H9 (cell line): ENCODE results near the gene RABEP1. TPM values are rescaled to one million over a fixed set of nuclear protein-coding genes. Genes with fewer than 3 reads are reported as not detected.

Experiments used
- DNase-seq: peaks from one replicate; pipeline ENCODE4 v3.0.0-alpha.2; 2017
- H2AFZ ChIP-seq: one replicate; pipeline ENCODE4 v1.6.1; 2013; ENCODE audit warnings: mild to moderate bottlenecking, low read length, control low read depth, moderate library complexity
- H2AK5ac ChIP-seq: 2 replicates; pipeline ENCODE4 v1.6.1; 2013; ENCODE audit warnings: low read length, control low read depth, mixed read lengths; ENCODE audit not compliant: insufficient read length
- H2BK120ac ChIP-seq: one replicate; pipeline ENCODE4 v1.6.1; 2013; ENCODE audit warnings: low read depth, mild to moderate bottlenecking, low read length, control low read depth, inconsistent platforms; ENCODE audit not compliant: poor library complexity, severe bottlenecking
- H2BK12ac ChIP-seq: 2 replicates; pipeline ENCODE4 v1.6.1; 2013; ENCODE audit warnings: low read length, control low read depth, mixed read lengths, low read depth; ENCODE audit not compliant: insufficient read length
- H2BK15ac ChIP-seq: 2 replicates; pipeline ENCODE4 v1.6.1; 2013; ENCODE audit warnings: low read depth, low read length, control low read depth
- H2BK20ac ChIP-seq: one replicate; pipeline ENCODE4 v1.6.1; 2013; ENCODE audit warnings: low read depth, mild to moderate bottlenecking, low read length, control low read depth, inconsistent platforms; ENCODE audit not compliant: poor library complexity, severe bottlenecking
- H2BK5ac ChIP-seq: 2 replicates; pipeline ENCODE4 v1.6.1; 2013; ENCODE audit warnings: low read length, control low read depth, mixed read lengths; ENCODE audit not compliant: insufficient read length
- H3K14ac ChIP-seq: 2 replicates; pipeline ENCODE4 v1.6.1; 2013; ENCODE audit warnings: low read length, control low read depth; ENCODE audit not compliant: insufficient read depth
- H3K18ac ChIP-seq: 2 replicates; pipeline ENCODE4 v1.6.1; 2013; ENCODE audit warnings: low read depth, mild to moderate bottlenecking, mixed read lengths, low read length, control low read depth; ENCODE audit not compliant: insufficient read length
- H3K23ac ChIP-seq: 2 replicates; pipeline ENCODE4 v1.6.1; 2013; ENCODE audit warnings: low read length, control low read depth, mixed read lengths, low read depth; ENCODE audit not compliant: insufficient read length
- H3K23me2 ChIP-seq: 2 replicates; pipeline ENCODE4 v1.6.1; 2013; ENCODE audit warnings: low read depth, mild to moderate bottlenecking, mixed read lengths, low read length, control low read depth; ENCODE audit not compliant: insufficient read length, poor library complexity, severe bottlenecking
- H3K27ac ChIP-seq: 2 replicates; pipeline ENCODE4 v1.5.1; 2013; ENCODE audit warnings: low read length, control low read depth, mixed read lengths, low read depth; ENCODE audit not compliant: insufficient read length
- H3K27me3 ChIP-seq: 2 replicates; pipeline ENCODE4 v1.6.1; 2013; ENCODE audit warnings: low read length, control low read depth, inconsistent platforms; ENCODE audit not compliant: insufficient read depth
- H3K4ac ChIP-seq: 2 replicates; pipeline ENCODE4 v1.6.1; 2013; ENCODE audit warnings: low read depth, mild to moderate bottlenecking, control low read depth, inconsistent platforms, low read length, moderate library complexity
- H3K4me1 ChIP-seq: 2 replicates; pipeline ENCODE4 v1.6.1; 2013; ENCODE audit warnings: low read length, control low read depth, inconsistent platforms; ENCODE audit not compliant: insufficient read depth
- H3K4me2 ChIP-seq: 2 replicates; pipeline ENCODE4 v1.6.1; 2013; ENCODE audit warnings: low read length, control low read depth, mixed read lengths; ENCODE audit not compliant: insufficient read length, insufficient read depth
- H3K56ac ChIP-seq: 2 replicates; pipeline ENCODE4 v1.6.1; 2013; ENCODE audit warnings: low read depth, mild to moderate bottlenecking, mixed read lengths, low read length, control low read depth; ENCODE audit not compliant: insufficient read length
- H3K79me1 ChIP-seq: 2 replicates; pipeline ENCODE4 v1.6.1; 2013; ENCODE audit warnings: low read depth, mild to moderate bottlenecking, moderate library complexity, low read length, control low read depth, inconsistent platforms; ENCODE audit not compliant: insufficient read depth, poor library complexity, severe bottlenecking
- H3K79me2 ChIP-seq: 2 replicates; pipeline ENCODE4 v1.6.1; 2013; ENCODE audit warnings: low read length, control low read depth, inconsistent platforms; ENCODE audit not compliant: insufficient read depth
- H3K9ac ChIP-seq: 2 replicates; pipeline ENCODE4 v1.6.1; 2013; ENCODE audit warnings: low read length, control low read depth, mixed read lengths; ENCODE audit not compliant: insufficient read length; ENCODE audit errors: extremely low read depth
- H3K9me3 ChIP-seq: one replicate; pipeline ENCODE4 v1.6.1; 2013; ENCODE audit warnings: low read depth, low read length, inconsistent platforms; ENCODE audit not compliant: control insufficient read depth
- H3T11ph ChIP-seq: one replicate; pipeline ENCODE4 v1.6.1; 2013; ENCODE audit warnings: mild to moderate bottlenecking, low read length, control low read depth, inconsistent platforms
- H4K20me1 ChIP-seq: one replicate; pipeline ENCODE4 v1.6.1; 2013; ENCODE audit not compliant: control insufficient read depth, insufficient read length, insufficient read depth
- H4K5ac ChIP-seq: 2 replicates; pipeline ENCODE4 v1.6.1; 2013; ENCODE audit warnings: low read depth, mild to moderate bottlenecking, mixed read lengths, low read length, control low read depth; ENCODE audit not compliant: insufficient read length
- H4K8ac ChIP-seq: replicated peaks from 2 replicates; pipeline ENCODE4 v1.6.1; 2013; ENCODE audit warnings: low read length, control low read depth, mixed read lengths, low read depth; ENCODE audit not compliant: insufficient read length
- H4K91ac ChIP-seq: 2 replicates; pipeline ENCODE4 v1.6.1; 2013; ENCODE audit warnings: low read depth, mild to moderate bottlenecking, moderate library complexity, mixed read lengths, low read length, control low read depth; ENCODE audit not compliant: insufficient read length
- H3K27ac Mint-ChIP-seq, 3 experiments: 2 replicates in 2 of 3; 3 replicates in 1 of 3; pipeline ENCODE4 v1.8.0; 2020 to 2021; ENCODE audit warnings: mixed read lengths in 3 of 3, mild to moderate bottlenecking in 1 of 3, moderate library complexity in 1 of 3
- H3K27me3 Mint-ChIP-seq: 2 replicates; pipeline ENCODE4 v1.8.0; 2021; ENCODE audit warnings: low read depth, mild to moderate bottlenecking, moderate library complexity, mixed read lengths
- H3K36me3 Mint-ChIP-seq, 3 experiments: 2 replicates in 2 of 3; 3 replicates in 1 of 3; pipeline ENCODE4 v1.8.0; 2020 to 2021; ENCODE audit warnings: low read depth in 3 of 3, mixed read lengths in 3 of 3; ENCODE audit not compliant: insufficient read depth in 1 of 3
- H3K4me1 Mint-ChIP-seq, 2 experiments: 2 replicates each; pipeline ENCODE4 v1.8.0; 2020; ENCODE audit warnings: mixed read lengths in 2 of 2
- H3K4me3 Mint-ChIP-seq, 2 experiments: 2 replicates in 1 of 2; 3 replicates in 1 of 2; pipeline ENCODE4 v1.8.0; 2020 to 2021; ENCODE audit warnings: mild to moderate bottlenecking in 2 of 2, mixed read lengths in 2 of 2, moderate library complexity in 1 of 2
- H3K9me3 Mint-ChIP-seq, 2 experiments: 2 replicates in 1 of 2; 3 replicates in 1 of 2; pipeline ENCODE4 v1.8.0; 2020; ENCODE audit warnings: mild to moderate bottlenecking in 2 of 2, mixed read lengths in 2 of 2, moderate library complexity in 1 of 2
- CTCF ChIP-seq: fragments of 200-600 bp; sonication (generic); conservative IDR thresholded peaks from 3 replicates; pipeline ENCODE4 v1.8.0; 2021; ENCODE audit warnings: antibody characterized with exemption, mild to moderate bottlenecking
- WGBS: extraction: QIAGEN DNeasy Blood & Tissue Kit; methylation state at CpG from one replicate; pipeline ENCODE4 v1.1.7; 2013; ENCODE audit warnings: missing lambda C conversion rate, low lambda C conversion rate, mixed read lengths; ENCODE audit not compliant: insufficient read length; ENCODE audit errors: extremely low coverage; 5-methylcytosine and 5-hydroxymethylcytosine counted together
- total RNA-seq: library from RNA; stranded (reverse); gene quantifications from 2 replicates; pipeline ENCODE4 v1.2.1, GENCODE V29; 2021

The RABEP1 gene
- total RNA-seq, 1 experiment from 2014 or later = 46.9 TPM

DNA sequence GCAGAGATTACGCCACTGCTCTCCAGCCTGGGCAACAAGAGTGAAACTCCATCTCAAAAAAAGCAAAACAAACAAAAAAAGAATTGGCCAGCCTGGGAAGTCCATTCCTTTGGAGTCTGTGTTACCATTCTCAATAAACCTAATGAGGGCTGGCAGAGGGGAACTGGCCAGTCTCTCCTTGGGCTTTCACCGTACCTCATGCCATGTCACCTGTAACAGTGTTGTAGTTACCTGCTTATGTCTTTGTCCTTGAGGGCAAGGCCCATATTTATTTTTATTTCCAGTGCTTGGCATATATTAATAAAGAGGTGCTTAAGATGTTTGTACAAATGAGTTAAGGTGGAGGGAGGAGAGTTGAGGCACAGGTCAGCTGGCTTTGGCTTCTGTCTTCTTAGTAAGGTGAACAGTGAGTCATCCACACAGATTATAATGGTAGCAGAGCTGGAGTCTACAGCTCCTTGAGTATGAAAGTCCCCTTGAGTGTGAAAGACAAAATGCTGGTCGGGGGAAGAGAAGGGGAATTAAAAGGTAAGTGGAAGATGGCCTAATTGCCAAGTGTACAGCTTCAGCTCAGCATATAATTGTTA lies 148.4 kb downstream of the RABEP1 start:
- H3K4me1 ChIP-seq = no peaks in the 10 kb centered on the region
- H2BK20ac ChIP-seq = no peak overlapping the region
- H2BK15ac ChIP-seq = no peak overlapping the region
- no peak overlapping the region for H2BK12ac ChIP-seq
- Mint-ChIP-seq H3K27ac (peak overlapping the region in 1 of 3 experiments; percentile 27; a peak in 2 of 7 replicates), H3K4me3 (no peak overlapping the region), H3K27me3 (no peaks in the 10 kb centered on the region), H3K36me3 (peaks cover 65 to 96% (median 79%) of the 10 kb centered on the region in 3 experiments; a peak in 6 of 7 replicates), H3K4me1 (no peaks in the 10 kb centered on the region; a peak in 1 of 4 replicates), H3K9me3 (no peaks in the 10 kb centered on the region)
- no peak overlapping the region for H2BK5ac ChIP-seq
- H3K23ac ChIP-seq = no peak overlapping the region
- no peak overlapping the region for H2BK120ac ChIP-seq
- no peaks in the 10 kb centered on the region for H3K79me2 ChIP-seq
- no CpG with 5 or more reads among the region's 3 CpGs for WGBS
- H4K5ac ChIP-seq = no peak overlapping the region
- H4K91ac ChIP-seq = no peak overlapping the region
- no peak overlapping the region for H3K4ac ChIP-seq
- DNase-seq = no peak
- H3K9me3 ChIP-seq = no peaks in the 10 kb centered on the region
- H3K9ac ChIP-seq = no peak overlapping the region
- H3K18ac ChIP-seq = no peak overlapping the region
- no peak overlapping the region for H3T11ph ChIP-seq
- H3K23me2 ChIP-seq = no peaks in the 10 kb centered on the region
- no peaks in the 10 kb centered on the region for H3K79me1 ChIP-seq
- H3K56ac ChIP-seq = no peak overlapping the region
- H3K14ac ChIP-seq = no peak overlapping the region
- TF ChIP-seq CTCF = no peak
- H4K20me1 ChIP-seq = no peaks in the 10 kb centered on the region
- H2AK5ac ChIP-seq = no peak overlapping the region
- H3K27me3 ChIP-seq = no peaks in the 10 kb centered on the region
- no peak overlapping the region for H4K8ac ChIP-seq
- H3K4me2 ChIP-seq = no peak overlapping the region
- H3K27ac ChIP-seq = no peak overlapping the region
- no peak overlapping the region for H2AFZ ChIP-seq
